Common myeloid progenitor, CD34-positive (primary cell): Measurements from ENCODE around the gene C2orf68.

Experiments used
- CTCF ChIA-PET: fragments of 350-600 bp; sonication (Branson Sonifier 250); formaldehyde crosslinking; loops from one replicate; lab custom pipeline; 2021; ENCODE audit warnings: antibody characterized with exemption; lab: Charles Lee
- POLR2A ChIA-PET: fragments of 350-600 bp; sonication (Branson Sonifier 250); formaldehyde crosslinking; loops from one replicate; lab custom pipeline; 2021; ENCODE audit warnings: antibody characterized with exemption; lab: Charles Lee
- DNase-seq, 3 donors: peaks; one replicate each; pipeline versions ENCODE4 v3.0.0 to v3.0.0-alpha.2; 2013
- H3K27ac ChIP-seq, 2 experiments: 1 replicate in 1 of 2; 2 replicates in 1 of 2; pipeline ENCODE4 v1.7.0; 2013; ENCODE audit warnings: inconsistent platforms in 2 of 2, low read length in 2 of 2, mild to moderate bottlenecking in 2 of 2, low read depth in 1 of 2, moderate library complexity in 1 of 2; ENCODE audit not compliant: severe bottlenecking in 2 of 2, insufficient read depth in 1 of 2, poor library complexity in 1 of 2
- H3K27me3 ChIP-seq, 5 experiments: replicated peaks in 2 of 5; 1 replicate in 3 of 5; 2 replicates in 2 of 5; pipeline versions ENCODE4 v1.6.1 to v1.7.0; 2013; ENCODE audit warnings: low read length in 4 of 5, mild to moderate bottlenecking in 2 of 5, moderate library complexity in 2 of 5, inconsistent platforms in 1 of 5; ENCODE audit not compliant: insufficient read depth in 5 of 5, control insufficient read depth in 4 of 5
- H3K36me3 ChIP-seq, 4 experiments: 1 replicate in 2 of 4; 2 replicates in 2 of 4; pipeline versions ENCODE4 v1.6.1 to v1.7.0; 2013; ENCODE audit warnings: low read length in 3 of 4, control low read depth in 1 of 4, mild to moderate bottlenecking in 1 of 4; ENCODE audit not compliant: control insufficient read depth in 4 of 4, insufficient read depth in 4 of 4
- H3K4me1 ChIP-seq, 4 experiments: 1 replicate in 3 of 4; 2 replicates in 1 of 4; pipeline versions ENCODE4 v1.6.1 to v1.7.1; 2013; ENCODE audit warnings: low read length in 3 of 4, mild to moderate bottlenecking in 3 of 4, control low read depth in 1 of 4, inconsistent platforms in 1 of 4, moderate library complexity in 1 of 4; ENCODE audit not compliant: control insufficient read depth in 4 of 4, insufficient read depth in 4 of 4; ENCODE audit errors: control extremely low read depth in 1 of 4
- H3K4me3 ChIP-seq, 7 experiments: 1 replicate in 4 of 7; 2 replicates in 3 of 7; pipeline versions ENCODE4 v1.5.1 to v1.7.0; 2013; ENCODE audit warnings: mild to moderate bottlenecking in 7 of 7, low read length in 6 of 7, moderate library complexity in 6 of 7, inconsistent platforms in 2 of 7, low read depth in 2 of 7, control low read depth in 1 of 7; ENCODE audit not compliant: insufficient read depth in 4 of 7, control insufficient read depth in 1 of 7; ENCODE audit errors: extremely low read depth in 1 of 7
- H3K9me3 ChIP-seq, 5 experiments: 1 replicate in 4 of 5; 2 replicates in 1 of 5; pipeline versions ENCODE4 v1.6.1 to v1.7.1; 2013; ENCODE audit warnings: low read length in 4 of 5, mild to moderate bottlenecking in 2 of 5, inconsistent platforms in 1 of 5, low read depth in 1 of 5, moderate library complexity in 1 of 5; ENCODE audit not compliant: control insufficient read depth in 4 of 5, insufficient read depth in 2 of 5; ENCODE audit errors: control extremely low read depth in 1 of 5
- WGBS: methylation state at CpG from one replicate; pipeline ENCODE4 v1.1.5; 2013; ENCODE audit not compliant: insufficient coverage; 5-methylcytosine and 5-hydroxymethylcytosine counted together

The C2orf68 gene

DNA sequence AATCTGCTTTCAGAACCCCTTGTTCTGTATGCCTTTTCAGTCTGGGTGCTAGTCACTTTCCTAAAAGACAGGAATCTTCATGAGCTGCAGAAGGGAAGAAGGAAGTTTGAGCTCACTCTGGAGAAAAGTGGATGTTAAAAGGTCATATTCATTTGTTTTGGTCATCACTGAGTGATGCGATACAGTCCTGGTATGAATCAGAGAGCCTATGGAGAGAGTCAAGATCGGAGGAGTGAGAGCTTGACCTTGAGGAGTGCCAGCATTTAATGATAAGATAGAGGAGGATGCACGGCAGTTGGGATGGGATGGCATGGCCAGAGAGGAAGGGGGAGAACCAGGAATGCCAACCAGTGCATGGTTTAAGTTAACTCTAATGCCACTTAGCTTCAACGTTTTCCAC lies 23.8 kb upstream of the C2orf68 start:
- Histone ChIP-seq H3K27ac (peak overlapping the region in 1 of 2 experiments; percentile 29), H3K36me3 (peaks cover 34 to 84% (median 57%) of the 10 kb centered on the region in 4 experiments), H3K27me3 (no peaks in the 10 kb centered on the region), H3K9me3 (no peaks in the 10 kb centered on the region), H3K4me3 (no peak overlapping the region), H3K4me1 (no peaks in the 10 kb centered on the region)
- 95% methylated on average over 3 of the region's 4 CpGs for WGBS
- POLR2A ChIA-PET: no interaction called here
- no peak for DNase-seq
- CTCF ChIA-PET: interaction anchor here (0.8 to 9.5 kb wide), 13 partner anchors 8 to 179 kb away, joined by 3 to 69 read pairs (median 6); partner anchors contain the start of gene GGCX

DNA sequence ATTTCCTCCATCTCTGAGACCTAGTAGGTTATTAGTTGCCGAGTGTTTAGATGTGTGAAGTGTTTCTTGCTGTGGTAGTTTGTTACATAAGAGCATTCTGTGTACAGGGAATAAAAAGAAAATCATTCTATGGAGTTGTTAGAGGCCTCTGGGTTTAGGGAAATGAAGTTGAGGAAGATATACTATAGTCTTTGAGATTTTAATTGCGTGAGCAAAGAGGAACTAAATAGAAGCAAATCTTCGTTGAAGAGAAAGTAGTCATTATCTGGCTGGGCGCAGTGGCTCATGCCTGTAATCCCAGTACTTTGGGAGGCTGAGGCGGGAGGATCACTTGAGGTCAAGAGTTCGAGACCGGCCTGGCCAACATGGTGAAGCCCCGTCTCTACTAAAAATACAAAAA lies 23.1 kb upstream of the C2orf68 start:
- H3K4me1 ChIP-seq: no peaks in the 10 kb centered on the region
- ChIA-PET POLR2A (no interaction called here), CTCF (interaction anchor here (0.8 to 9.5 kb wide), 11 partner anchors 8 to 444 kb away, joined by 3 to 69 read pairs (median 17); no protein-coding TSS in a partner anchor)
- peaks cover 39 to 85% (median 60%) of the 10 kb centered on the region in 4 experiments for H3K36me3 ChIP-seq
- H3K27ac ChIP-seq: no peak overlapping the region
- no peaks in the 10 kb centered on the region for H3K9me3 ChIP-seq
- no peaks in the 10 kb centered on the region for H3K27me3 ChIP-seq
- WGBS: 86% methylated on average over 5 of the region's 8 CpGs
- H3K4me3 ChIP-seq: no peak overlapping the region
- DNase-seq: no peak

DNA sequence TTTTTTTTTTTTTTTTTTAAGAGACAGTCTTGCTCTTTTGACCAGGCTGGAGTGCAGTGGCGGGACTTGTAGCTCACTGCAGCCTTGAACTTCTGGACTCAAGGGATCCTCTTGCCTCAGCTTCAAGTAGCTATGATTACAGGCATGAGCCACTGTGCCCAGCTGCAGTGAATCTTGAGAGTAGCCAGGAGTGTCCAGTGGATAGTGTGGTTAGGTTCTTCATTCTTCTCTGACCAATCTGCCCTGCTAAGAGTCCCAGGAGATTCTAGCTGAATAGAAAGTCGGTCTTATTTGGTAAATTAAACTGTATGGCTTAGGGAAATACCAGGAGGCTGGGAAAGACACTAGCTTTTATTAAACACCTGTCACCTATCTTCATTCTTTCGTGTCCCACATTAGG lies 19.4 kb upstream of the C2orf68 start:
- no peak overlapping the region for H3K27ac ChIP-seq
- no peaks in the 10 kb centered on the region for H3K9me3 ChIP-seq
- POLR2A ChIA-PET: no interaction called here
- no peak overlapping the region for H3K4me3 ChIP-seq
- DNase-seq: no peak
- WGBS: 100% methylated on average over 1 of the region's 3 CpGs
- peaks cover 36 to 85% (median 58%) of the 10 kb centered on the region in 4 experiments for H3K36me3 ChIP-seq
- H3K27me3 ChIP-seq: no peaks in the 10 kb centered on the region
- no peaks in the 10 kb centered on the region for H3K4me1 ChIP-seq
- CTCF ChIA-PET: interaction anchor here (0.7 to 9.5 kb wide), 5 partner anchors 10 to 113 kb away, joined by 3 to 69 read pairs (median 5); partner anchors contain the start of gene SFTPB

DNA sequence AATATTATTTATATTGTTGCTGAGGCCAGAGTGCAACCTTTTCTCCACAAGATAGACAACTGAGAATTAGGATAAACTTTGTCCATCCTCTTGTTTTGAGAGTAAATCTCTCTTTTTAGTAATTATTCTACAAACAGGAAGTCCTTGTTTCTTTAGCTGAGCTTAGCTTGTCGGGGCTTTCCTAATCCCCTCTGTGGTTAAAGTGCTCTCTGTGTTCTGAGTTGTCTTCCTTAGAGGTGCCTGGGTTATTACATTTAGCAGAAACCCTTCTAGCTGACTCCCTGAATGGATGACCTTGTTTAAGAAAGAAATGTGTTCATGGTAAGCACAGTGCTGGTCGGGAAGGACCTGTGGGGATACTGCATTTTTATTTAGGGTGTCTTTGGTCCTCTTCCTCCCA lies 16.8 kb upstream of the C2orf68 start:
- ChIA-PET CTCF (interaction anchor here (1.3 to 5.2 kb wide), 2 partner anchors 8 kb away, joined by 3 to 35 read pairs; no protein-coding TSS in a partner anchor), POLR2A (interaction anchor here (1.0 to 1.2 kb wide), 2 partner anchors 8 to 67 kb away, joined by 3 to 4 read pairs; no protein-coding TSS in a partner anchor)
- WGBS: 89% methylated on average over 1 of the region's 2 CpGs
- peak in 1 of 3 donors; percentile 17 for DNase-seq
- Histone ChIP-seq H3K9me3 (no peaks in the 10 kb centered on the region), H3K36me3 (peaks cover 40 to 89% (median 63%) of the 10 kb centered on the region in 4 experiments), H3K27me3 (no peaks in the 10 kb centered on the region), H3K4me3 (no peak overlapping the region), H3K4me1 (no peaks in the 10 kb centered on the region), H3K27ac (peak overlapping the region in 1 of 2 experiments; percentile 34)

DNA sequence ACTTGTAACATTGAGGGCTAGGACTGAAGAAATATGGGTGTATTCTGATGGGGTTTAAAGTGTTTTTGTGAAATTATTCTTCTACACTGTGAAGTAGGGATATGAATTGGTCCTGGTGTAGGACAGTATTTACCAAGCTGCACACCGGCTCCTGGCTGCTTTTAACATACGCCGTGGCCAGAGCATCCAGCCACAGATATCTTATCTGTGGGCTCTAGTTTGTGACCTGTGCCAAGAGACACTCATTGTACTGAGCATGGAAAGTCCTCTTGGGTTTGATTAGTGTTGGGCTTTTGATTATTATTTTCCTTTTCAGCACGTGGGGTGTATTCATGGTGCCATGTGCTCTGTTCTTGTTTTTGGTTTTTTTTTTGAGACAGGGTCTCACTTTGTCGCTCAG lies 12.1 kb upstream of the C2orf68 start:
- WGBS: 86% methylated on average over 5 of the region's 5 CpGs
- H3K36me3 ChIP-seq: peaks cover 29 to 86% (median 57%) of the 10 kb centered on the region in 4 experiments
- no peaks in the 10 kb centered on the region for H3K4me1 ChIP-seq
- no peaks in the 10 kb centered on the region for H3K9me3 ChIP-seq
- H3K4me3 ChIP-seq: no peak overlapping the region
- no peak overlapping the region for H3K27ac ChIP-seq
- no peak for DNase-seq
- H3K27me3 ChIP-seq: no peaks in the 10 kb centered on the region
- ChIA-PET CTCF (interaction anchor here (5.7 kb wide), 1 partner anchor 13 kb away, joined by 38 read pairs; no protein-coding TSS in a partner anchor), POLR2A (no interaction called here)

DNA sequence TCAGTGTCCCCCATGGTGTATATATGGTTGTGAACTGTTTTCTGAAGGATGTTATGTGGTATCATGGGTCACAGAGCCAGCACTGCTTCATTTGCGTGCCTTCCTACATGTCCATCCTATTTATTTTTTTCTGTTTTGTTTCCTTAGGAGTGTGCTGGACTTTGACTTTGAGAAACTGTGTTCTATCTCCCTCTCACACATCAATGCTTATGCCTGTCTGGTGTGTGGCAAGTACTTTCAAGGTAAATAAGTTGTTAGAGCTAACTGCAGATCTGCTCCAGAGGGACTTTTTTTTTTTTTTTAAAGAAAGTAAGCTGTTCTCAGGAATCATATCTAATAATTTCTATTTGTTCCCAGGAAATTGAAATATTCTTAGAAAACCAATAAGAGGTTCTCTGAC lies 9.5 kb upstream of the C2orf68 start:
- no peak overlapping the region for H3K4me3 ChIP-seq
- H3K9me3 ChIP-seq: no peaks in the 10 kb centered on the region
- ChIA-PET CTCF (interaction anchor here (0.8 to 5.7 kb wide), 8 partner anchors 8 to 108 kb away, joined by 3 to 38 read pairs (median 5); no protein-coding TSS in a partner anchor), POLR2A (no interaction called here)
- no CpG with 5 or more reads among the region's 1 CpG for WGBS
- no peak overlapping the region for H3K27ac ChIP-seq
- peaks cover 23 to 70% (median 44%) of the 10 kb centered on the region in 4 experiments for H3K36me3 ChIP-seq
- H3K27me3 ChIP-seq: no peaks in the 10 kb centered on the region
- no peak for DNase-seq
- peaks cover 6 to 11% (median 11%) of the 10 kb centered on the region in 4 experiments for H3K4me1 ChIP-seq

DNA sequence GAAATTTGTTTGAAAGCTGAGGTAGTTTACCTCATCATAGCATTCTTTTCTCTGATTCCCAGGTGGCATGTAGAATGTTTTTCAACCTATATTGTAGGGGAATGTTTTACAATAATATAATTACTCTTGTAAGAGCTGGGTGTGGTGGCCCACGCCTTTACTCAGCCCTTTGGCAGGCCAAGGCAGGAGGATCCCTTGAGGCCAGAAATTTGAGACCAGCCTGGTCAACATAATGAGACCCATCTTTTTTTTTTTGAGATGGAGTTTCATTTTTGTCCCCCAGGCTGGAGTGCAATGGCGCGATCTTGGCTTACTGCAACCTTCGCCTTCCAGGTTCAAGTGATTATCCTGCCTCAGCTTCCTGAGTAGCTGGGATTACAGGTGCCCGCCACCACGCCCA lies 7.8 kb upstream of the C2orf68 start:
- H3K36me3 ChIP-seq: peaks cover 12 to 56% (median 30%) of the 10 kb centered on the region in 4 experiments
- H3K27ac ChIP-seq: no peak overlapping the region
- H3K4me1 ChIP-seq: peaks cover 6 to 16% (median 11%) of the 10 kb centered on the region in 4 experiments
- ChIA-PET CTCF (interaction anchor here (0.7 to 5.7 kb wide), 7 partner anchors 9 to 29 kb away, joined by 3 to 38 read pairs (median 4); no protein-coding TSS in a partner anchor), POLR2A (no interaction called here)
- WGBS: 100% methylated on average over 2 of the region's 6 CpGs
- no peak for DNase-seq
- no peaks in the 10 kb centered on the region for H3K9me3 ChIP-seq
- no peak overlapping the region for H3K4me3 ChIP-seq
- H3K27me3 ChIP-seq: no peaks in the 10 kb centered on the region
